Measurements from ENCODE around the gene CCDC152. TPM values are rescaled to one million over a fixed set of nuclear protein-coding genes. Genes with fewer than 3 reads are reported as not detected.
"Not testable (repeated sequence)": the region's sequence is repeated elsewhere in the genome, so short reads cannot be mapped to it uniquely, and the experiment has no call there.

The CCDC152 gene
- total and polyA plus RNA-seq, 5 donors from 2014 or later, result 0.99 to 3.3 (median 1.3) TPM

DNA sequence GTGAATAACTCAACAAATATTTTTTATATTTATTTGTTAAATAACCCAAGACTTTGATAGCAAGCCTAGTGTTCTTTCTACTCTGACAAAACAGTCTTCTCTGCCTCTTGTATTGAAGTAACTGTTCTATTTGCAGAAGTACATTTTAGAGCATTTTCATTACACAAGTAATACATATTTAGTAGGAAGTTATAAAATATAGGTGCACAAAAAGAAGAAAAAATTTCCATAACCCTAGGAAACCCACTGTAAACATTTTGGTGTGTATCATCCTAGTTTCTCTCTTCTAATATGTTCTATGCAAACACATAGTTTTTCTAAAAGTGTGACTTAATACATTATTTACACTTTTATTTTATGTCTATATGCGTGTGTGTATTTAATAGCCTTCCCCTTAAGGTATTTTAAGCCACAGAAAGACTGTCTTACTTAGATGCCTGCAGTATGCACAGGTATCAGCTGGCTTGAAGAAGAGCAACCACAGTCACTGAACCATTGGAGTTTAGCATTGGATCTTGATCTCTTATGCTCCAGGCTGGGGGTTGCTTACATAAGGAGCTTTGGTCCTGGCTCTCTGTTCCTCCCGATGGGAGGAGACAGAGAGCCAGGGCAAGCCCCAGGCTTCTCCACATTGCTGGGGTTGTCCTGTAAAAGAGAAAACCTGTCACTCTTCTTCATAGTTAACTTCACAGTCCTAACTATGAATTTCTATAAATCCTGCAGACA is 51.3 kb downstream of the CCDC152 start:
- H3K4me3 Mint-ChIP-seq, result no peak overlapping the region
- H3K4me1 Mint-ChIP-seq, result peaks cover 0 to 4% (median 0%) of the 10 kb centered on the region in 4 donors
- H3K27ac ChIP-seq (ENCODE audit: insufficient read depth, low read length, poor library complexity, severe bottlenecking), result no peak overlapping the region
- H3K4me1 ChIP-seq (ENCODE audit: control insufficient read depth, insufficient read depth, low read length, poor library complexity, severe bottlenecking), result no peaks in the 10 kb centered on the region
- DNase-seq (no peak), ATAC-seq (ENCODE audit: low read depth in 2 of 2) (no peak)
- H3K4me3 ChIP-seq (ENCODE audit: low read depth, low read length), result no peak overlapping the region
- no peaks in the 10 kb centered on the region for H3K9me3 ChIP-seq (ENCODE audit: control insufficient read depth in 2 of 2, low read length in 2 of 2)
- H3K27me3 ChIP-seq (ENCODE audit: control insufficient read depth, insufficient read depth, low read length), result no peaks in the 10 kb centered on the region
- no peaks in the 10 kb centered on the region for H3K36me3 ChIP-seq (ENCODE audit: control insufficient read depth, insufficient read depth, low read length)
- H3K27me3 Mint-ChIP-seq, result peaks cover 3% of the 10 kb centered on the region
- no peaks in the 10 kb centered on the region for H3K36me3 Mint-ChIP-seq
- no peak overlapping the region for H3K27ac Mint-ChIP-seq
- H3K9me3 Mint-ChIP-seq, result peaks cover 0 to 4% (median 0%) of the 10 kb centered on the region in 7 donors

DNA sequence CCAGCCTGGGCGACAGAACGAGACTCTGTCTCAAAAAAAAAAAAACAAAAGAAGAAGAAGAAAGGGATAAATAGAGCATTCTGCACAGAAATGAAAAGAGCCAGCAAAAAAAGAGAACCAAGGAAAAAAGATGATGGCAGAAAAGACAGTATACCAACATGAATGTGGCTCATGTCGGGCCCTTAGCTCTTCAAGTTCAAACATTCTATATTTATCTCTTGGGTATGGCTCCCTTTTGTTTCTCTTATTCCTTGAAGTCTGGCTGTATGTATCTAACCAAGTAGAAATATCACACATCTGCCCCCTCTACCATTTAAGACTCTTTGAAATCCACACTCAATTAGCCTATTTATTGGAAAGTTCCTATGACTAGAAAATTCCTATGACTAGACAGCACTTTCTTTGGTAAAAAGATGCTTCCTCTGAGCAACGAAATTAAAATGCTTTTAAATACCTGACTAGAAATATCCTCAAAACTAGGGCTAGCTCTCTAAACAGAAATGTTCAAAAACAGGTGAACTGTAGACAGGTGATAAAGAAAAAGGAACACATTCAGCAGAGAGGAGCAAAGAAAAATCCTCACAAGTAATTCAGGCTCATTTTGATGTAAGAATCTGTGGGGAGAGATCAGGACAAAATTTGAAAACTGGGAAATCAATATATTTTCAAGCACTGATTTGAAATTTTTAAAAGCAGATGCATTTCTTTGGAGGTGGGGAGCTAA is 52.4 kb downstream of the CCDC152 start:
- H3K36me3 Mint-ChIP-seq, result no peaks in the 10 kb centered on the region
- H3K27me3 ChIP-seq (ENCODE audit: control insufficient read depth, insufficient read depth, low read length), result no peaks in the 10 kb centered on the region
- H3K4me1 Mint-ChIP-seq, result peaks cover 0 to 4% (median 0%) of the 10 kb centered on the region in 4 donors
- H3K27me3 Mint-ChIP-seq, result peaks cover 4% of the 10 kb centered on the region
- no peaks in the 10 kb centered on the region for H3K9me3 ChIP-seq (ENCODE audit: control insufficient read depth in 2 of 2, low read length in 2 of 2)
- H3K36me3 ChIP-seq (ENCODE audit: control insufficient read depth, insufficient read depth, low read length), result no peaks in the 10 kb centered on the region
- DNase-seq (no peak), ATAC-seq (ENCODE audit: low read depth in 2 of 2) (no peak)
- H3K27ac ChIP-seq (ENCODE audit: insufficient read depth, low read length, poor library complexity, severe bottlenecking), result no peak overlapping the region
- H3K27ac Mint-ChIP-seq, result no peak overlapping the region
- H3K4me1 ChIP-seq (ENCODE audit: control insufficient read depth, insufficient read depth, low read length, poor library complexity, severe bottlenecking), result no peaks in the 10 kb centered on the region
- H3K9me3 Mint-ChIP-seq, result peaks cover 0 to 4% (median 0%) of the 10 kb centered on the region in 7 donors
- H3K4me3 ChIP-seq (ENCODE audit: low read depth, low read length), result no peak overlapping the region
- no peak overlapping the region for H3K4me3 Mint-ChIP-seq

DNA sequence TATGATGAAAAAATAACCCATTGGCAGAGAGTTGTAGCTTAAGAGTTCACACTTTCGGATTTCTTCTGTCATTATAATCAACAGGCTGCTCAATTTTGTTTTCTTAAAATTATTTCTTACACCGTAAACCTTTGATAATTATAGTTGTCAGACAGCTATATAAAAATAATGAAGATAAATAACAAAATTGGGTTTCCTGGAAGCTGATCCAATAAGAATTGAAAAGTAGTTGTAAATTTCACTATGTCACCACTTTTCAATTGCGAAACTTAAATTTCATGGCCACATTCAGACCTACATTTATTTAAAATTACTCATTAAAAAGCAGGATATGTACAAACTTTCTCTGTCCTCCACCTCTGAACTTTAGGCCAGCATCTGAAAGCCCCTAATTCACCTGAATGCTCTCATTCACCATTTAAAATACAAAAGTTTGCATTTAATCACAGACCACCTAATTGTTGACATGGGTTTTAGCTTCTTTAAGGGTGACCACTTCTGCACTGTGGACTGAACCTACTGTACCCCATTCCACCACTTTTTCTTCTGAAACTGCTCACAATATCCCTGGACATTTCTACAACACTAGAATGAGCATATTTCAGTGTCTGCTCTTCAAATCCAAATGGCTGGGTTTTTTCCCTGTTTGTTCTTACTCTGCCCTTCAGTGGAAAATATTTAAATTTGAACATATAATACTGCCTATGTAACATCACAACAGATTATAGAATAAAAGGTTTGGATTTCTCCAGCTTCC is 54.4 kb downstream of the CCDC152 start:
- Mint-ChIP-seq H3K27ac (no peak overlapping the region), H3K9me3 (no peaks in the 10 kb centered on the region), H3K27me3 (peaks cover 4% of the 10 kb centered on the region), H3K36me3 (no peaks in the 10 kb centered on the region), H3K4me1 (peaks cover 0 to 4% (median 0%) of the 10 kb centered on the region in 4 donors), H3K4me3 (no peak overlapping the region)
- H3K4me1 ChIP-seq (ENCODE audit: control insufficient read depth, insufficient read depth, low read length, poor library complexity, severe bottlenecking), result no peaks in the 10 kb centered on the region
- H3K36me3 ChIP-seq (ENCODE audit: control insufficient read depth, insufficient read depth, low read length), result no peaks in the 10 kb centered on the region
- no peaks in the 10 kb centered on the region for H3K9me3 ChIP-seq (ENCODE audit: control insufficient read depth in 2 of 2, low read length in 2 of 2)
- no peak for ATAC-seq (ENCODE audit: low read depth in 2 of 2)
- H3K27ac ChIP-seq (ENCODE audit: insufficient read depth, low read length, poor library complexity, severe bottlenecking), result no peak overlapping the region
- no peaks in the 10 kb centered on the region for H3K27me3 ChIP-seq (ENCODE audit: control insufficient read depth, insufficient read depth, low read length)
- no peak overlapping the region for H3K4me3 ChIP-seq (ENCODE audit: low read depth, low read length)
- no peak for DNase-seq

DNA sequence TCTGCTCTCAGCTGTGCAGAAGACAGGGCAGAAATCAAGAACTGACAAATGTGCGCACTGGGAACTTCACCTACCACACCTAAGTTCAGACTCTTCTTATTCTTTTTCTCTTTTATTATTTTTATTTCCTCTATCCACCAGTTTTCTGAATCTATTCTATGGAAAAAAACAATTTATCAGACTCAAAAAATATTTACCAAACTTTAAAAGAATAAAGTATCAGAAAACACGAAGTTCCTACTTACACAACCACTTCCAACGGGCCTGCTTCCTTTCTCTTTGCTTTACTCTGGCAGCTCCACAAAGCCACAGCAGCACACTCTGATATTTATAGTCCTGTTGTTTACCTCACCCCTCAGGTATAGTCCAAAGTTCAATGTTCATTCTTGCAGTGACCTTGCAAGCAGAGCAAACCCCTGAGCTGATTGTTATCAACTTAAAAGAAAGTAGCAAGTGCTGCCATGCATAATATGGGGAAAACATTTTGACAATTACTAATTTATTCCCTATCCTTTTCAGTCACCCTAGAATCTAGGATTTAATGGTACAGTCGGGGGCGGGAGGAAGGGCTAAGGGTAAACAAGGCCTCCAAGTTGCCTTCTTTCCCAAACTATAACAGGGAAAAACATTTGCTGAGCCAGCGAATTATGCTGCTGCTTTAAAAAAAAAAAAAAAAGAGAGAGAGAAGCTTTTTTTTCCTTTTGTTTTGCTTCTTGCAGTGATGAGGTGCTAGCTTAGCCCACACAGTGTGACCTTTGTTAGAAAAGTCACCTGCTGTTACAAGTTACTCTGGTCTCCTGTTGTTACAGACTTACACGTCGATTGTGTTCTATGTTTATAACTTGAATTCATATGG is 55.2 kb downstream of the CCDC152 start, which contains the start of gene SELENOP:
Gene SELENOP (minus strand): TSS at position 302 of the 856 bp plus-strand sequence. CDS start 3,539 bp downstream, outside the sequence.
- H3K4me1 Mint-ChIP-seq, result peaks cover 0 to 4% (median 0%) of the 10 kb centered on the region in 4 donors
- Histone ChIP-seq H3K27me3 (ENCODE audit: control insufficient read depth, insufficient read depth, low read length) (no peaks in the 10 kb centered on the region), H3K27ac (ENCODE audit: insufficient read depth, low read length, poor library complexity, severe bottlenecking) (no peak within 1 kb of the TSS), H3K36me3 (ENCODE audit: control insufficient read depth, insufficient read depth, low read length) (no peaks in the 10 kb centered on the region), H3K4me3 (ENCODE audit: low read depth, low read length) (no peak within 1 kb of the TSS), H3K9me3 (ENCODE audit: control insufficient read depth in 2 of 2, low read length in 2 of 2) (no peaks in the 10 kb centered on the region), H3K4me1 (ENCODE audit: control insufficient read depth, insufficient read depth, low read length, poor library complexity, severe bottlenecking) (no peaks in the 10 kb centered on the region)
- H3K36me3 Mint-ChIP-seq, result no peaks in the 10 kb centered on the region
- ATAC-seq (ENCODE audit: low read depth in 2 of 2) (no peak), DNase-seq (peak in 1 of 3 donors; percentile 2)
- peaks cover 4% of the 10 kb centered on the region for H3K27me3 Mint-ChIP-seq
- no peak within 1 kb of the TSS for H3K4me3 Mint-ChIP-seq
- no peak within 1 kb of the TSS for H3K27ac Mint-ChIP-seq
- H3K9me3 Mint-ChIP-seq, result no peaks in the 10 kb centered on the region

DNA sequence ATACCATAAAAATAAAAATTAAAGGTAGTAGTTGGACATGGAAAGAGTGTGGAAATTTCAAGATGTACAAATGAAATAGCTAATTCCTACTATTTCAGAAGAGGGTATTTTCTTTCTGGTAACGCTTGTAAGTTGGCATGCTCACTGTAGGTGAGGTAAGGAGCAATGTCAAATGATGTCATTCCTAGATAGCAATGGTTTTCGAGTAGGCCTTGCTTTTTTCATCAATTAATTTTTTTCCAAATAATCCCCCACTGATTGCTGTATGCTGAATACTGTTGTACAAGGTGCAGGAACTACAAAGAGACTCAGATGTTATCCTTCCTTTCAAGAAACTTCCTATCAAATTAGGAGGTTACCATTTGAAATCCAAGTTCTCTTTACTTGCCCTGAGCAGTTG is 56.0 kb downstream of the CCDC152 start:
- H3K27me3 Mint-ChIP-seq, result peaks cover 4% of the 10 kb centered on the region
- Histone ChIP-seq H3K27ac (ENCODE audit: insufficient read depth, low read length, poor library complexity, severe bottlenecking) (no peak overlapping the region), H3K27me3 (ENCODE audit: control insufficient read depth, insufficient read depth, low read length) (no peaks in the 10 kb centered on the region), H3K9me3 (ENCODE audit: control insufficient read depth in 2 of 2, low read length in 2 of 2) (no peaks in the 10 kb centered on the region), H3K36me3 (ENCODE audit: control insufficient read depth, insufficient read depth, low read length) (no peaks in the 10 kb centered on the region), H3K4me1 (ENCODE audit: control insufficient read depth, insufficient read depth, low read length, poor library complexity, severe bottlenecking) (no peaks in the 10 kb centered on the region), H3K4me3 (ENCODE audit: low read depth, low read length) (no peak overlapping the region)
- ATAC-seq (ENCODE audit: low read depth in 2 of 2) (no peak), DNase-seq (no peak)
- no peaks in the 10 kb centered on the region for H3K36me3 Mint-ChIP-seq
- no peak overlapping the region for H3K27ac Mint-ChIP-seq
- H3K4me1 Mint-ChIP-seq, result peaks cover 0 to 4% (median 0%) of the 10 kb centered on the region in 4 donors
- no peak overlapping the region for H3K4me3 Mint-ChIP-seq
- no peaks in the 10 kb centered on the region for H3K9me3 Mint-ChIP-seq

DNA sequence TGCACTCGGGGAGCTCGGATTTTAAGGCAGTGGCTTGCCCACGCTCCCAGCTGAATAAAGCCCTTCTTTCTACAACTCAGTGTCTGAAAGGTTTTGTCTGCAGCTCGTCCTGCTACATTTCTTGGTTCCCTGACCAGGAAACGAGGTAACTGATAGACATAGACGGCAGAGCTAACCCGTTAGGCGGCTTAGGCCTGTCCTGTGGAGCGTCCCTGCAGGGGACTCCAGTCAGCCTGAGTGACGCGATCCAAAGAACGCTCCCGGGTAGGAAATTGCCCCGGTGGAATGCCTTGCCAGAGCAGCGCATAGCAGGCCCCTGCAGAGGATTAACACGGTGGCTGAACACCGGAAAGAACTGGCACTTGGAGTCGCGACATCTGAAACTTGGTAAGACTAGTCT is 56.9 kb downstream of the CCDC152 start:
- Histone ChIP-seq H3K27ac (ENCODE audit: insufficient read depth, low read length, poor library complexity, severe bottlenecking) (no peak overlapping the region), H3K4me3 (ENCODE audit: low read depth, low read length) (no peak overlapping the region), H3K9me3 (ENCODE audit: control insufficient read depth in 2 of 2, low read length in 2 of 2) (no peaks in the 10 kb centered on the region), H3K4me1 (ENCODE audit: control insufficient read depth, insufficient read depth, low read length, poor library complexity, severe bottlenecking) (no peaks in the 10 kb centered on the region), H3K27me3 (ENCODE audit: control insufficient read depth, insufficient read depth, low read length) (no peaks in the 10 kb centered on the region), H3K36me3 (ENCODE audit: control insufficient read depth, insufficient read depth, low read length) (no peaks in the 10 kb centered on the region)
- ATAC-seq (ENCODE audit: low read depth in 2 of 2) (no peak), DNase-seq (no peak)
- Mint-ChIP-seq H3K9me3 (peaks cover 0 to 2% (median 0%) of the 10 kb centered on the region in 7 donors), H3K4me3 (no peak overlapping the region), H3K27ac (no peak overlapping the region), H3K27me3 (peaks cover 4% of the 10 kb centered on the region), H3K36me3 (no peaks in the 10 kb centered on the region), H3K4me1 (peaks cover 0 to 4% (median 0%) of the 10 kb centered on the region in 4 donors)

DNA sequence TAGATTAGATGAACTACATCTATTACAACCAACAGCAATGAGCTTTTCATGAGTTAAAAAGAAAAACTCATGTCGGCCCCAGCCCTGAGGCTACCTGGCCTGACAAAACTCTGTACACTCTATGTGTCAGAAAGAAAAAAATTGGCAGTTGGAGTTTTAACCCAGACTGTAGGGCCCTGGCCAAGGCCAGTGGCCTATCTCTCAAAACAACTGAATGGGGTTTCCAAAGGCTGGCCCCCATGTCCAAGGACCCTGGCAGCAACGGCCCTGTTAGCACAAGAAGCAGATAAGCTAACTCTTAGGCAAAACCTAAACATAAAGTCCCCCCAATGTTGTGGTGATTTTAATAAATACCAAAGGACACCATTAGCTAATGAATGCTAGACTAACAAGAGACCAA is 59.9 kb downstream of the CCDC152 start:
- H3K9me3 ChIP-seq (ENCODE audit: control insufficient read depth in 2 of 2, low read length in 2 of 2); H3K4me3 ChIP-seq (ENCODE audit: low read depth, low read length); H3K27me3 ChIP-seq (ENCODE audit: control insufficient read depth, insufficient read depth, low read length); DNase-seq; H3K4me1 ChIP-seq (ENCODE audit: control insufficient read depth, insufficient read depth, low read length, poor library complexity, severe bottlenecking); H3K9me3 Mint-ChIP-seq; H3K27ac Mint-ChIP-seq; H3K27me3 Mint-ChIP-seq; H3K4me1 Mint-ChIP-seq; H3K27ac ChIP-seq (ENCODE audit: insufficient read depth, low read length, poor library complexity, severe bottlenecking); H3K36me3 Mint-ChIP-seq; H3K36me3 ChIP-seq (ENCODE audit: control insufficient read depth, insufficient read depth, low read length); ATAC-seq (ENCODE audit: low read depth in 2 of 2); H3K4me3 Mint-ChIP-seq: not testable (repeated sequence)
